GM18517 (cell line): Measurements from ENCODE around the gene PIK3C2A.

ENCODE experiments used
- ATAC-seq: cut with Tn5 transposase; IDR thresholded peaks from one replicate; pipeline ENCODE4 v1.9.1; 2021; ENCODE audit warnings: mild to moderate bottlenecking, moderate library complexity; ENCODE audit not compliant: unreplicated experiment

Gene PIK3C2A

GRCh38 chr11:17163291-17163690 is 44.5 kb downstream of the PIK3C2A start:
- ATAC-seq = no peak

GRCh38 chr11:17162376-17162775 is 45.4 kb downstream of the PIK3C2A start:
- ATAC-seq = no peak

- no peak for ATAC-seq
Observed at GRCh38 chr11:17161515-17161914, 46.3 kb downstream of the PIK3C2A start.

- ATAC-seq = no peak
Observed at GRCh38 chr11:17159441-17159840, 48.3 kb downstream of the PIK3C2A start.
